Right atrium auricular region (tissue), 2 donors: ENCODE data around the gene ACOX3. TPM values are rescaled to one million over a fixed set of nuclear protein-coding genes. Genes with fewer than 3 reads are reported as not detected.

Experiments
- DNase-seq: peaks from one replicate; pipeline ENCODE4 v3.0.0-alpha.2; 2019; ENCODE audit warnings: low spot score
- H3K27ac ChIP-seq, 2 donors: fragments of 200-600 bp; sonication (generic); 1 replicate in 1 of 2; 2 replicates in 1 of 2; pipeline ENCODE4 v1.5.1; 2016 to 2019
- H3K27me3 ChIP-seq, 2 donors: fragments of 200-600 bp; sonication (generic); one replicate each; pipeline versions ENCODE4 v1.5.1 to v1.6.0; 2017 to 2019
- H3K36me3 ChIP-seq: fragments of 200-600 bp; sonication (generic); one replicate; pipeline ENCODE4 v1.5.1; 2016
- H3K4me1 ChIP-seq, 2 donors: fragments of 200-600 bp; sonication (generic); one replicate each; pipeline versions ENCODE4 v1.5.1 to v1.6.0; 2017 to 2019
- H3K4me3 ChIP-seq, 2 donors: fragments of 200-600 bp; sonication (generic); 1 replicate in 1 of 2; 2 replicates in 1 of 2; pipeline ENCODE4 v1.5.1; 2017 to 2019; ENCODE audit warnings: mild to moderate bottlenecking in 1 of 2, moderate library complexity in 1 of 2
- H3K9me3 ChIP-seq, 2 donors: fragments of 200-600 bp; sonication (generic); one replicate each; pipeline ENCODE4 v1.5.1; 2019
- total RNA-seq, 2 donors: library from RNA; depleted of rRNA; stranded (reverse); fragments of >200 nt; gene quantifications; one replicate each; pipeline ENCODE4 v1.1.0, GENCODE V29; 2016
- TF ChIP-seq, protein P1 (sequence below), 2 donors: fragments of 200-600 bp; sonication (generic); IDR thresholded peaks; one replicate each; pipeline ENCODE4 v1.5.1; 2019; ENCODE audit warnings: antibody characterized with exemption in 2 of 2

Gene ACOX3
- total RNA-seq, 2 donors from 2014 or later, result 66.9 to 68.8 TPM

GRCh38 chr4:8417071-8417614, 23.4 kb downstream of the ACOX3 start:
- TF ChIP-seq, protein P1, sequence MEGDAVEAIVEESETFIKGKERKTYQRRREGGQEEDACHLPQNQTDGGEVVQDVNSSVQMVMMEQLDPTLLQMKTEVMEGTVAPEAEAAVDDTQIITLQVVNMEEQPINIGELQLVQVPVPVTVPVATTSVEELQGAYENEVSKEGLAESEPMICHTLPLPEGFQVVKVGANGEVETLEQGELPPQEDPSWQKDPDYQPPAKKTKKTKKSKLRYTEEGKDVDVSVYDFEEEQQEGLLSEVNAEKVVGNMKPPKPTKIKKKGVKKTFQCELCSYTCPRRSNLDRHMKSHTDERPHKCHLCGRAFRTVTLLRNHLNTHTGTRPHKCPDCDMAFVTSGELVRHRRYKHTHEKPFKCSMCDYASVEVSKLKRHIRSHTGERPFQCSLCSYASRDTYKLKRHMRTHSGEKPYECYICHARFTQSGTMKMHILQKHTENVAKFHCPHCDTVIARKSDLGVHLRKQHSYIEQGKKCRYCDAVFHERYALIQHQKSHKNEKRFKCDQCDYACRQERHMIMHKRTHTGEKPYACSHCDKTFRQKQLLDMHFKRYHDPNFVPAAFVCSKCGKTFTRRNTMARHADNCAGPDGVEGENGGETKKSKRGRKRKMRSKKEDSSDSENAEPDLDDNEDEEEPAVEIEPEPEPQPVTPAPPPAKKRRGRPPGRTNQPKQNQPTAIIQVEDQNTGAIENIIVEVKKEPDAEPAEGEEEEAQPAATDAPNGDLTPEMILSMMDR (IDR thresholded peaks at IDR 0.05), result no peak
- Histone ChIP-seq H3K4me3 (no peak overlapping the region), H3K36me3 (peaks cover 41% of the 10 kb centered on the region), H3K27ac (peak overlapping the region; percentile 81 to 95), H3K27me3 (no peaks in the 10 kb centered on the region), H3K9me3 (no peaks in the 10 kb centered on the region), H3K4me1 (peaks cover 0 to 22% of the 10 kb centered on the region in 2 donors)
- DNase-seq, result no peak

GRCh38 chr4:8414377-8414776, 26.1 kb downstream of the ACOX3 start:
- no peaks in the 10 kb centered on the region for H3K9me3 ChIP-seq
- no peak overlapping the region for H3K4me3 ChIP-seq
- H3K4me1 ChIP-seq, result peaks cover 0 to 32% of the 10 kb centered on the region in 2 donors
- H3K27ac ChIP-seq, result peak overlapping the region in 1 of 2 donors; percentile 29
- no peak for DNase-seq
- H3K27me3 ChIP-seq, result no peaks in the 10 kb centered on the region
- peaks cover 69% of the 10 kb centered on the region for H3K36me3 ChIP-seq
- TF ChIP-seq, protein P1 (IDR thresholded peaks at IDR 0.05), result no peak

- H3K27me3 ChIP-seq, result no peaks in the 10 kb centered on the region
- DNase-seq, result no peak
- H3K4me1 ChIP-seq, result peaks cover 0 to 36% of the 10 kb centered on the region in 2 donors
- TF ChIP-seq, protein P1 (IDR thresholded peaks at IDR 0.05), result no peak
- H3K9me3 ChIP-seq, result no peaks in the 10 kb centered on the region
- peaks cover 90% of the 10 kb centered on the region for H3K36me3 ChIP-seq
- H3K4me3 ChIP-seq, result no peak overlapping the region
- no peak overlapping the region for H3K27ac ChIP-seq
Observed at GRCh38 chr4:8412288-8412687, 28.2 kb downstream of the ACOX3 start.

DNA sequence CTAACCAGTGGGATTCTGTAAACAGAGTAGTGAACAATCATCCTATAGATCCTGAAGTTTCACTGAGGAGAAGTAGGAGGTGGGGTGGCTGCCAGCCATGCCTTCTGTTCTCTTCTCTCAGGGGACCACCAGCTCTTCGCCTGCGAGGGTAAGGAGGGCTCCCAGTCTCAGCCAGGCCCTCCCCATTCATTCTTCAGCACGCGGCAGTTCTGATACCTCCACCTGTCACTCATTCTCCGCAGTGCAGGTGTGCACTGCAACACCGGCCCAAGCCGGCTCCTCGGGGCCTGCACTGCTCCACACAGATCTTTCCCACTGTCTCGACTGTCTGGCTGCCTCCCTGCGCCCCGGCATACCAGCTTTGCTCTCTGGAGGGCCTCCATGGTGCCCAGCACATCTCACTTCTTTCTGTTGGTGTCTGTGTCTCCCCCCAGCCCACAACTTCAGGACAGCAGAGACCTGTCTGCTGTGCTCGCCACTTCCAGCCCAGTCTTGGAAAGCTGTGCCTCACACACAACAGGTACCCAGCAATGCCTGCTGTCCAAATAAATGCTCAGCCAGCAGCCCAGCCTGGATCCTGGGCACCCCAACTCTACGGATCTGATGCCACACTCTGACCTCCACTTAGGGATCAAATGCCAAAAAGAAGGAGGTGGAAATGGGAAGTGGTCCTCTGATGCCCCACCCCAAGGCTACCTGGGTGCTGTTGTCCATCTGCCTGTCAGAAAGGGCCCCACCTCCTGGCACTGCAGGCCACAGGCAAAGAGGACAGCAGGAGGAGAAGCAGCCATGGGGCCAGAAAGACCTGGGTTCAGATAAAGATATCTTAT, 29.0 kb downstream of the ACOX3 start:
- peaks cover 88% of the 10 kb centered on the region for H3K36me3 ChIP-seq
- no peak for DNase-seq
- TF ChIP-seq, protein P1 (IDR thresholded peaks at IDR 0.05), result no peak

DNA sequence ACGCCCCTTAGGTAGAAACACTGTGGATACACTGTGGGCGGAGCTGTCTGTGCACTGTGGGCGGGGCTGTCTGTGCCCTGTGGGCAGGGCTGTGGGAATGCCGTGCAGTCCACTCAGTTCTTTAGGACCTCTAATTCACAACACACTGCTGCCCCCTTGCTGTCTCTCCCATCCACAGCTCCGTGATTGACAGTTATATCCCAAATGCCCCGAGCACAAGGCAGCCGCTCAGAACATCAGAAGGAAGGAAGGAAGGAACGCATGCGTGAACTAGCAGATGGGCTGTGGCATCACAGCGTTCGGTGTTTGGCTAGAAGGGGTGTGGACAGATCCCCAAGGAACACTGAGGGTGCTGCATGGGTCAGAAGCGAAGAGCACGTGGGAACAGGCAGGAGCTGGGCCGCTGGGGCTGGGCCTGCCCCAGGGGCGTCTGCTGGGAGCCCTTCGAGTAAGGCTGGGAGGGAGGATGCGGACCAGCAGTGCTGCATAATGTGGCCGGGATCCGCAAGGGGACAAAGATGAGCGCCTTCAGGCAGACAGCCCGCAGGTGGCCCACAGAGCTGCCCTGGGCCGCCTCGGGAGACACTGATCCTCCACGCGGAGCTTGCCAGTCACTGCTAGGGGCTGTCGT, 29.8 kb downstream of the ACOX3 start:
- peaks cover 88% of the 10 kb centered on the region for H3K36me3 ChIP-seq
- H3K9me3 ChIP-seq, result no peaks in the 10 kb centered on the region
- TF ChIP-seq, protein P1 (IDR thresholded peaks at IDR 0.05), result peak in 1 of 2 donors; percentile 60
- no peak overlapping the region for H3K4me3 ChIP-seq
- H3K27ac ChIP-seq, result no peak overlapping the region
- no peaks in the 10 kb centered on the region for H3K27me3 ChIP-seq
- no peak for DNase-seq
- peaks cover 0 to 26% of the 10 kb centered on the region in 2 donors for H3K4me1 ChIP-seq

More for the DNA sequence above, 29.0 kb downstream of the ACOX3 start:
- H3K9me3 ChIP-seq, result no peaks in the 10 kb centered on the region
- H3K27me3 ChIP-seq, result no peaks in the 10 kb centered on the region
- no peak overlapping the region for H3K4me3 ChIP-seq
- no peak overlapping the region for H3K27ac ChIP-seq
- peaks cover 0 to 28% of the 10 kb centered on the region in 2 donors for H3K4me1 ChIP-seq
